ENCODE results near the gene FCHSD1. TPM values are rescaled to one million over a fixed set of nuclear protein-coding genes. Genes with fewer than 3 reads are reported as not detected.

The FCHSD1 gene
- polyA plus RNA-seq, 1 donor = 21.4 TPM

DNA sequence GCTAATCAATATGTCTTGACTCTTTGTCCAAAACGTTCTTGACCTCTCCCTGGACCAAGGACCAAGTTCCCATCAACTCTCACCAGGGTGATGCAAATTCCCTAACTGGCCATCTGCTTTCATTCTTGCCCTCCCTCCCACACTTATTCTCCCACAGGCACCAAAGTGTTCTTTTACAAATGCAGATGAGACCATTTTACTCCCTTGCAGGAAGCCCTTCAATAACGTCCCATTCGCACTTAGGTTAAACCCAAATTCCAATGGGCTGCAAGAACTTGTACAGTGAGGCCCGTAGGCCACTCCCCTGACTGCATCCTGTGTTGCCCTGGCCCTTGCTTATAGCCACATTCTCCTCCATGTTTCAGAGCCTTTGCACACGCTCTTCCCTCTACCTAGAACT, 23.5 kb upstream of the FCHSD1 start:
- no peak for DNase-seq
- Histone ChIP-seq H3K27me3 (ENCODE audit: control insufficient read depth, insufficient read depth, low read length) (no peaks in the 10 kb centered on the region), H3K27ac (ENCODE audit: low read length) (no peak overlapping the region), H3K9me3 (ENCODE audit: control insufficient read depth, low read depth, low read length) (no peaks in the 10 kb centered on the region), H3K4me1 (ENCODE audit: control insufficient read depth, insufficient read depth, low read length) (no peaks in the 10 kb centered on the region), H3K36me3 (ENCODE audit: control insufficient read depth, insufficient read depth, low read length) (peaks cover 25% of the 10 kb centered on the region), H3K4me3 (ENCODE audit: low read length) (no peak overlapping the region)
- no CpG with 5 or more reads among the region's 5 CpGs for WGBS (ENCODE audit: insufficient coverage, low lambda C conversion rate)

DNA sequence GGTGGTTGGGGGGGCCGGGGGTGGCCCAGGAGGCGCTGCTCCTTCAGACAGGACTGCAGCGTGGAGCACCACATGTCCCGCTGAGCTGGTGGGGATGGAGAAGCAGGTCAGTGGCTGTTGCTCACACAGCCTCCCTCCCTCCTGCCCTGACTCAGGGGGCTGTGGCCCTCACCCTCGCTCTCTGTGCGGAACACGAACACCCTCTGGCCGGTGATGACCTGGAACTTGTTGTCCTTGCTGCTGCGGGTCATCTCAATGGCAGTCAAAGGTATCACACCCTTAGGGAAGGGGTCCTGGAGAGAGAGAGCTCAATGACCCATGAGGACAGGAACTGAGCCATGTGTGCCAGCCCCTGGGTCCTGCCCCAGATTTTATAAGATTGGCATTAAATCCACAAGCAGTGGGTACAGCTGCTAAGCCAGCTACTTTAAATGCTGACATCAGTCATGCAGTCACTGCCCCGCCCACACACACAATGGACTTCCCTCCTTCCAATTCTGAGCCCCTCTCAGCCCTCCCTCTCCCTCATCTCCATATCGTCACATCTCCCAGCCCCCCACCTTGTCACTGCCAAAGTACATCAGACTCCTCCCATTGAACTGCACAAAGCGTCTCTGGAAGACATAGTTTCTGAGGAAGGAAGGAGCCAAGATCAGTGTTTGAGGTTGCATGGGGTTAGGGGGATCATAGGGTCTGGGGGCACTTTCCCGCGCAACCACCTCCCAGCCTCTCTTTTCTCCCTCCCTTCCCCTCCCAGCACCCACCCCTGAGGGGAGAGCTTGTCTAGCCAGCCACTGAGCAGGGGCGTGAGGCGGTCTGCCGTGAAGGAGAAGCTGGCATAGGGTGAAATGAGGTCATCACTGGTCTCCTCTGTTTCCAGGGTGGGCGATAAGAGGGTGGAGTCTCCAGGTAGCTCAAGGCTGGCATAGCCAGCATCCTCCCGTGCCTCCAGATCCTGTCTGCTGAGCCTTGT, 21.9 kb upstream of the FCHSD1 start:
- Histone ChIP-seq H3K9me3 (ENCODE audit: control insufficient read depth, low read depth, low read length) (no peaks in the 10 kb centered on the region), H3K27ac (ENCODE audit: low read length) (no peak overlapping the region), H3K36me3 (ENCODE audit: control insufficient read depth, insufficient read depth, low read length) (peaks cover 35% of the 10 kb centered on the region), H3K4me3 (ENCODE audit: low read length) (no peak overlapping the region), H3K27me3 (ENCODE audit: control insufficient read depth, insufficient read depth, low read length) (no peaks in the 10 kb centered on the region), H3K4me1 (ENCODE audit: control insufficient read depth, insufficient read depth, low read length) (no peaks in the 10 kb centered on the region)
- DNase-seq = no peak
- WGBS (ENCODE audit: insufficient coverage, low lambda C conversion rate) = no CpG with 5 or more reads among the region's 19 CpGs

DNA sequence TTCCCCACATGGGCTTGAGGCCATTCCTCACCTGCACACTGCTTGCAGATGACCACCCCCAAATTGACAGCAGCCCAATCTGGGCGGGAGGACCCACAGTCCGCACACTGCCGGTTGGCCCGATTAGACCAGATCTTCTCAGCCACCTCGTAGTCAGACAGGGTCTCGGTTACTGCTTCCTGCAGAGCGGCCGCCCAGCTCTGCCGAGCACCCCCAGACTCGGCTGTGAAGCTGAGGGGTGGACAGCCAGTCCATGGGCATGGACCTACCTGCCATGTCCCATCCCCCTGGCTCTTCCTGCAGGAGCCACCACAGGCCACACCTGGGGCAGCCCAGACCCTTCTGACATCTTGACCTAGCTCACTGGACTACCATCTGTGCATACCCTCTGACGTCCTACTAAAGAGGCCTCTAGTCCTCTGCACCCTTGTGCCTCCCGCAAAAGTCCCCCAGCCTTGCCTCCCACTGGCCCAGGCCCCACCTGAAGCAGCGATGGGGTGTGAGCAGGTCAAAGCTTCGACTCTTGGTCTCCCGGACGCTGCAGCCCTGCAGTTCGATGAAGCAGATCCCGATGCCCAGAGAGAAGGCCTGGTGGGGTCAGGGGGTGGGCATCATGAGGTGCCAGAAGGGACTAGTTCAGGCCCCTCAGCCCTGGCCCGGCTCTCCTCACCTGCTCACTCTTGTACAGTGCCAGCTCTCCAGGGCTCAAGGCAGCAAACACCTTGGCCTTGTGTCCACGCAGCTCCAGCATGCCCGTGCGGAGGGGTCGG, 21.0 kb upstream of the FCHSD1 start:
- Histone ChIP-seq H3K4me3 (ENCODE audit: low read length) (no peak overlapping the region), H3K27ac (ENCODE audit: low read length) (no peak overlapping the region), H3K4me1 (ENCODE audit: control insufficient read depth, insufficient read depth, low read length) (no peaks in the 10 kb centered on the region), H3K36me3 (ENCODE audit: control insufficient read depth, insufficient read depth, low read length) (peaks cover 35% of the 10 kb centered on the region), H3K9me3 (ENCODE audit: control insufficient read depth, low read depth, low read length) (no peaks in the 10 kb centered on the region), H3K27me3 (ENCODE audit: control insufficient read depth, insufficient read depth, low read length) (no peaks in the 10 kb centered on the region)
- DNase-seq = no peak
- WGBS (ENCODE audit: insufficient coverage, low lambda C conversion rate) = no CpG with 5 or more reads among the region's 23 CpGs

DNA sequence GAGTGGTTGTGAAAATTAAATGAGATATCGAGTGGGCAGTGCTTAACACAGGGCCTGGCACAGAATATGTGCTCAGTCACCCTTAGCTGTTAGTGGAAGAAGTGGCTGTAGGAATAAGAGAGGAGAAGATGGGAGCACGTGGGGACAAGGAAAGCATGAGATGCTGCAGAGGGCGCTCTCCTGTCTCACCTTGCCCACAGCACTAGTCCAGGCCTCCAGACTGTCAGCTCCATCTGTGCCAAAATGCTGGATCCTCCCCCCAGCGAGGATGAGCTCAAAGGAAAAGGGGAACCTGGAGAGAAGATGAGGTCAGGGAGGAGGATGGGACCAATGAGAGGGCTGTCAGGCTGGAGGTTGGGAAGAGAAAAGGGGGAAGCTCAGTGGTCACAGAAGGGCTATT, 18.3 kb upstream of the FCHSD1 start:
- Histone ChIP-seq H3K4me3 (ENCODE audit: low read length) (no peak overlapping the region), H3K9me3 (ENCODE audit: control insufficient read depth, low read depth, low read length) (no peaks in the 10 kb centered on the region), H3K36me3 (ENCODE audit: control insufficient read depth, insufficient read depth, low read length) (peaks cover 37% of the 10 kb centered on the region), H3K27me3 (ENCODE audit: control insufficient read depth, insufficient read depth, low read length) (no peaks in the 10 kb centered on the region), H3K27ac (ENCODE audit: low read length) (no peak overlapping the region), H3K4me1 (ENCODE audit: control insufficient read depth, insufficient read depth, low read length) (peaks cover 3% of the 10 kb centered on the region)
- no CpG with 5 or more reads among the region's 4 CpGs for WGBS (ENCODE audit: insufficient coverage, low lambda C conversion rate)
- DNase-seq = no peak

DNA sequence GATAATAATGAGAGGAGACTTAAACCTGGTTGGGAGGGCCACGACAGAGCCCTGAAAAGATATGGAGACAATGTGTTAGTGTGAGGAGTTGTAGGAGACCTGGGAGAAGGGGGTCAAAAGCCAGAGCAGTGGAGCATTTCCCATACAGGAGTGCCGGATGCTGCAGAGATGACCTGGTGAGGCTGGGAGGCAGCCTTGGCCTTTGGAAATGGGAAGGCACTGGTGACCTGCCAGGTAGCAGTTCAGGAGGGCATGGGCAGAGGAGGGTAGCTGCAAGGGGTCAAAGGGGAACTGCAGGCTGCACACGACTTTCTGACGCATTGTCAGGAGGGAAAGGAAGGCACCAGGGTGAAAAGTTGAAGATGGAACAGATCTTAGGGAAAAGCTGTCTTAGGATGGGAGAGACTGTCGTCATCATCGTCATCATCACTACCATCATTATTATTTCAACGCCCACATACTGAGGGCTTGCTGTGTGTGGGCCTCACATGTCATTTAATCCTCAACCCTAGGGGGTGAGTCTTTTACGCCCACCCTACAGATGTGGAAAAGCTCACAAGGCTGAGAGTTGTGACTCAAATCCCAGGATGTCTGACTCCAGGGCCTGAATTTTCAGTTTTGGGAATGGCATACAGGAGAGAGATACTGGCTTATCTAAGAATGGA, 17.5 kb upstream of the FCHSD1 start:
- peaks cover 40% of the 10 kb centered on the region for H3K36me3 ChIP-seq (ENCODE audit: control insufficient read depth, insufficient read depth, low read length)
- no peak overlapping the region for H3K27ac ChIP-seq (ENCODE audit: low read length)
- DNase-seq = no peak
- 69% methylated on average over 3 of the region's 8 CpGs for WGBS (ENCODE audit: insufficient coverage, low lambda C conversion rate)
- H3K27me3 ChIP-seq (ENCODE audit: control insufficient read depth, insufficient read depth, low read length) = no peaks in the 10 kb centered on the region
- no peaks in the 10 kb centered on the region for H3K9me3 ChIP-seq (ENCODE audit: control insufficient read depth, low read depth, low read length)
- H3K4me1 ChIP-seq (ENCODE audit: control insufficient read depth, insufficient read depth, low read length) = peaks cover 3% of the 10 kb centered on the region
- no peak overlapping the region for H3K4me3 ChIP-seq (ENCODE audit: low read length)

DNA sequence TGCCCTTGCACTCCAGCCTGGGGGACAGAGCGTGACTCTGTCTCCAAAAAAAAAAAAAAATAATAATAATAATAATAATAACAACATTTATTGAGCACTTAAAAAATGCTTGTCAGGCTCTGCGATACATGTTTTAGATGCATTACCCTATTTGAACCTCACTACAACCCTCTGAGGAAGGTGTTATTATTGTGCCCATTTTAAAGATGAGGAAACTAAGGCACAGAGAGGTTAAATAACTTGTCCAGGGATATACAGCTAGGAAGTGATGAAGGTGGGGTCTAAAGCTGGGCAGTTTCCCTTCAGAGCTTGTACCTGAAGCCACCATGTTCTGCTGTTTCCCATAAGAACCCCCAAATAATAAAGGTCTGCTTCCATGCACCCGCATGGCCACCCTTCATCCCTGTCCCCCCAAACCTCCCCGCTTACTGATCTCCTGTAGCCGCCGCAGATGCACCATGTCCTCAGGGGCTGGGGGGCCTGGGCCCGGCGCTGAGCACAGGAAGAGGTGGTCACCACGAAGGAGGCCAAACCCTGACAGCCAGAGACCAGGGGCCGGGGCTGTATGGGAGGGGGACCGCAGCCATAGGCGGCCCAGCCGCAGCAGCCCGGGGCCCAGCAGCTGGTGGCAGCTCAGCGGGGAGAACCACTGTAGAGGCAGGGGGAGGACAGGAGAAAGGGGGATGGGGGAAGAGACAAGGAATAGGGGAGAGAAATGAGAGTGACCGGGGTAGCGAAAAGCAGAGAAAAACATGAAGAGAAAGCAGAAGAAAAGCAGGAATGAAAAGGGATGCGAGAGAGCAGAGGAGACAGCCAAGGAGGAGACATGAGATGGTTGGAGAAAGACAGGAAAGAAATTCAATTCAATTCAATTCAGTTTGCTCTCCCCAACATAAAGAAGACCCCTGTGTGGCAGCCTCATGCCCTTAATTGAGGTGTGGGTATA, 15.1 kb upstream of the FCHSD1 start:
- Histone ChIP-seq H3K4me1 (ENCODE audit: control insufficient read depth, insufficient read depth, low read length) (peaks cover 3% of the 10 kb centered on the region), H3K27ac (ENCODE audit: low read length) (no peak overlapping the region)
- 87% methylated on average over 4 of the region's 18 CpGs for WGBS (ENCODE audit: insufficient coverage, low lambda C conversion rate)

DNA sequence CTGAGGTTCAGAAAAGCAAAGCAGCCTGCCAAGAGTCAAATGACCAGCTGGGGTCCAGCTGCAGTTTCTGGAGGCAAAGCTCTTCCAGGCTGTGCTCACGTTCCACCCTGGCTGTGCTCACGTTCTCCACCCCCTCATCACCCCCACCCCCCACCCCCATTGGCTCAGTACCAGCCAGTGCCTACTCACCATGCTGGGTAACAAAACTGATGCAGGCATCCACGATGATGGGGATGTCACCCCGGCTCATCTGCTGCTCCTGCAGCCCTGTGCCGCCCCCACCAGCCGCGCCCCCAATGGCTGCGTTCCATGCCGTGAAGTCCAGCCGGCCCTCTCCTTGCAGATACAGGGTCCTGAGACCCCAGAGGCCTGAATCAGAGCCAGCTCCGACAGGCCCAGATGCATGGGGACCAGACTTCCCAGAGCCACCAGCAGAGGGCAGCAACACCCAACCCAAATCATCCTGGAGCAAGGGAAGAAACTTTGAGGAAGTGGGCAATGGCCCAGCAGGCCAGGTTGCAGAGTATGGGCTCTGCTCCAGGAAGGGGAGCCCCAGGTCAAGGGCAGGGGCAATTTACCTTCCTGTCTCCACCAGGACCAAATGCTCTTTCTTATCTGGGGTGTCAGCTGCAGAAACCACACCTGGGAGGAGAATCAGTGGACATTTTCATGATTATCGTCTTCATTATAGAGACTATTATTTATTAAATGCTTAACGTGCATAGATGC, 13.7 kb upstream of the FCHSD1 start:
- peaks cover 30% of the 10 kb centered on the region for H3K36me3 ChIP-seq (ENCODE audit: control insufficient read depth, insufficient read depth, low read length)
- WGBS (ENCODE audit: insufficient coverage, low lambda C conversion rate) = no CpG with 5 or more reads among the region's 13 CpGs
- H3K9me3 ChIP-seq (ENCODE audit: control insufficient read depth, low read depth, low read length) = no peaks in the 10 kb centered on the region
- no peak overlapping the region for H3K4me3 ChIP-seq (ENCODE audit: low read length)
- peak; percentile 61 to 64 for DNase-seq
- H3K4me1 ChIP-seq (ENCODE audit: control insufficient read depth, insufficient read depth, low read length) = peaks cover 3% of the 10 kb centered on the region
- H3K27me3 ChIP-seq (ENCODE audit: control insufficient read depth, insufficient read depth, low read length) = no peaks in the 10 kb centered on the region
- no peak overlapping the region for H3K27ac ChIP-seq (ENCODE audit: low read length)

More for the DNA sequence above, 15.1 kb upstream of the FCHSD1 start:
- H3K9me3 ChIP-seq (ENCODE audit: control insufficient read depth, low read depth, low read length) = no peaks in the 10 kb centered on the region
- no peak for DNase-seq
- peaks cover 39% of the 10 kb centered on the region for H3K36me3 ChIP-seq (ENCODE audit: control insufficient read depth, insufficient read depth, low read length)
- no peak overlapping the region for H3K4me3 ChIP-seq (ENCODE audit: low read length)
- no peaks in the 10 kb centered on the region for H3K27me3 ChIP-seq (ENCODE audit: control insufficient read depth, insufficient read depth, low read length)

DNA sequence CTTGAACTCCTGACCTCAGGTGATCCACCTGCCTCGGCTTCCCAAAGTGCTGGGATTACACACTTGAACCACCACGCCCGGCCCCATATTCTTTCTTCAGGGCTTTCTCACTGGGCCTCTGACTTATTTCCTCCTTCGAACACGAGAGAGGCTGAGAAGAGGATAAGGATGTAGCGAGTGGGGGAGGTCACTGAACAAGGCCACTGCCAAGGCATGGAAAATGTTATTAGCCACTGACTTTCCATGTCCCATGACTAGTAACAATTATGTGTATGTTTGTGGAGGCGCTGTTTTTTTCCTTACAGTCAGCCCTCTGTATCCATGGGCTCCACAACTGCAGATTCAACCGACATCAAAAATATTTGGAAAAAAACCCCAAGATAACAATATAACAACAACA, 12.3 kb upstream of the FCHSD1 start:
- peaks cover 3% of the 10 kb centered on the region for H3K4me1 ChIP-seq (ENCODE audit: control insufficient read depth, insufficient read depth, low read length)
- H3K36me3 ChIP-seq (ENCODE audit: control insufficient read depth, insufficient read depth, low read length) = peaks cover 23% of the 10 kb centered on the region
- H3K9me3 ChIP-seq (ENCODE audit: control insufficient read depth, low read depth, low read length) = no peaks in the 10 kb centered on the region
- no peak overlapping the region for H3K4me3 ChIP-seq (ENCODE audit: low read length)
- H3K27me3 ChIP-seq (ENCODE audit: control insufficient read depth, insufficient read depth, low read length) = no peaks in the 10 kb centered on the region
- DNase-seq = no peak
- WGBS (ENCODE audit: insufficient coverage, low lambda C conversion rate) = 100% methylated on average over 3 of the region's 8 CpGs
- H3K27ac ChIP-seq (ENCODE audit: low read length) = no peak overlapping the region

DNA sequence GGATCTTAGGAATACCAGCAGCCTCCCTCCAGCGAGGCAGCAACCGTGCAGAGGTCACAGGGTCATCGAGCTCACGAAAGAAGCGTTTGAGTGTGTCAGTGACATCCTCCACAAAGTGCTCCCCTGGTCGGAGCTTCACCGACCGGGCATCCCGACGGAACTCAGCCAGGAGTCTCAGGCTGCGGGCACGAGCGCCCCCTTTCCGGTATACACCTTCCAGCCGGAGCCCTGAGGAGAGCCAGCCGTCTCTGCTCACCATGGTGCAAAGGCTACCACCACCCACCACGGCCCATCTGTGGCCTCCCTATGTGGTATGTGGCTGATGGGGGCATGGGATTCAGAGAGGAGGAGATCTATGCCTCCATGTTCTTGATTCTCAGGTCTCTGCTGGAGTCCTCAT, 10.8 kb upstream of the FCHSD1 start:
- peaks cover 3% of the 10 kb centered on the region for H3K4me1 ChIP-seq (ENCODE audit: control insufficient read depth, insufficient read depth, low read length)
- no peak overlapping the region for H3K4me3 ChIP-seq (ENCODE audit: low read length)
- no peak overlapping the region for H3K27ac ChIP-seq (ENCODE audit: low read length)
- DNase-seq = no peak
- H3K9me3 ChIP-seq (ENCODE audit: control insufficient read depth, low read depth, low read length) = no peaks in the 10 kb centered on the region
- WGBS (ENCODE audit: insufficient coverage, low lambda C conversion rate) = no CpG with 5 or more reads among the region's 17 CpGs
- peaks cover 27% of the 10 kb centered on the region for H3K36me3 ChIP-seq (ENCODE audit: control insufficient read depth, insufficient read depth, low read length)
- no peaks in the 10 kb centered on the region for H3K27me3 ChIP-seq (ENCODE audit: control insufficient read depth, insufficient read depth, low read length)

Measured in large intestine (tissue), 3 donors.